H1 (cell line): ENCODE measurements around the gene TRIM50. TPM values are rescaled to one million over a fixed set of nuclear protein-coding genes. Genes with fewer than 3 reads are reported as not detected.

Source experiments
- CTCF ChIA-PET: fragments of 300-600 bp; sonication (Branson Sonifier 250); formaldehyde crosslinking; loops from one replicate; lab custom pipeline; 2021; ENCODE audit not compliant: partially characterized antibody; lab: Charles Lee
- POLR2A ChIA-PET: fragments of 300-600 bp; sonication (Branson Sonifier 250); formaldehyde crosslinking; loops from one replicate; lab custom pipeline; 2021; ENCODE audit warnings: inconsistent platforms; ENCODE audit not compliant: partially characterized antibody; lab: Charles Lee
- DNase-seq, 2 experiments: peaks; one replicate each; pipeline versions ENCODE4 v3.0.0 to v3.0.0-alpha.2; 2010 to 2022; ENCODE audit warnings: low spot score in 2 of 2, low read depth in 1 of 2, mixed read lengths in 1 of 2
- FAIRE-seq: peaks from 2 replicates; lab custom pipeline; 2011; peaks lifted over from hg19 to GRCh38; lab: Jason Lieb, UNC
- H2AFZ ChIP-seq: 2 replicates; pipeline ENCODE4 v1.8.1; 2012; ENCODE audit warnings: low read length, inconsistent platforms
- H2AK5ac ChIP-seq: 2 replicates; pipeline ENCODE4 v1.6.1; 2013; ENCODE audit warnings: low read depth, low read length
- H2BK120ac ChIP-seq: replicated peaks from 2 replicates; pipeline ENCODE3; 2013; ENCODE audit warnings: low read depth, low read length, inconsistent platforms
- H2BK12ac ChIP-seq: 2 replicates; pipeline ENCODE4 v1.6.1; 2013; ENCODE audit warnings: low read depth, low read length
- H2BK15ac ChIP-seq: 2 replicates; pipeline ENCODE4 v1.6.1; 2013; ENCODE audit warnings: low read length
- H2BK20ac ChIP-seq: 2 replicates; pipeline ENCODE4 v1.6.1; 2013; ENCODE audit warnings: low read length
- H2BK5ac ChIP-seq: 2 replicates; pipeline ENCODE4 v1.6.1; 2013; ENCODE audit warnings: low read depth, low read length
- H3K14ac ChIP-seq: 2 replicates; pipeline ENCODE4 v1.6.1; 2013; ENCODE audit warnings: inconsistent platforms; ENCODE audit not compliant: insufficient read length
- H3K18ac ChIP-seq: 2 replicates; pipeline ENCODE4 v1.6.1; 2013; ENCODE audit warnings: low read length; ENCODE audit errors: extremely low read depth
- H3K23ac ChIP-seq: 2 replicates; pipeline ENCODE4 v1.6.1; 2013; ENCODE audit warnings: inconsistent platforms; ENCODE audit not compliant: insufficient read length
- H3K23me2 ChIP-seq: 2 replicates; pipeline ENCODE4 v1.6.1; 2013; ENCODE audit warnings: low read depth, low read length
- H3K27ac ChIP-seq: 2 replicates; pipeline ENCODE4 v1.6.1; 2011; ENCODE audit warnings: low read depth, low read length, inconsistent platforms
- H3K27me3 ChIP-seq, 4 experiments: replicated peaks in 1 of 4; 1 replicate in 1 of 4; 2 replicates in 3 of 4; pipeline versions ENCODE4 v1.6.1 to v1.8.1; 2011 to 2013; ENCODE audit warnings: low read length in 3 of 4, mild to moderate bottlenecking in 3 of 4, inconsistent platforms in 2 of 4, mixed read lengths in 2 of 4, moderate library complexity in 1 of 4; ENCODE audit not compliant: control insufficient read depth in 3 of 4, insufficient read depth in 3 of 4; ENCODE audit errors: extremely low read depth in 1 of 4
- H3K36me3 ChIP-seq, 4 experiments: 2 replicates each; pipeline versions ENCODE4 v1.6.1 to v1.8.1; 2011 to 2013; ENCODE audit warnings: mild to moderate bottlenecking in 4 of 4, low read length in 3 of 4, moderate library complexity in 2 of 4, control low read depth in 1 of 4, inconsistent platforms in 1 of 4; ENCODE audit not compliant: insufficient read depth in 4 of 4, control insufficient read depth in 2 of 4
- H3K4ac ChIP-seq: replicated peaks from 2 replicates; pipeline ENCODE3; 2013; ENCODE audit warnings: low read length, low read depth, mixed read lengths, inconsistent platforms; ENCODE audit not compliant: insufficient read length
- H3K4me1 ChIP-seq, 4 experiments: replicated peaks in 1 of 4; 1 replicate in 1 of 4; 2 replicates in 3 of 4; pipeline versions ENCODE4 v1.6.1 to v1.8.1; 2011 to 2013; ENCODE audit warnings: low read length in 3 of 4, inconsistent platforms in 2 of 4, mixed read lengths in 1 of 4; ENCODE audit not compliant: insufficient read depth in 4 of 4, control insufficient read depth in 3 of 4
- H3K4me2 ChIP-seq, 2 experiments: 2 replicates each; pipeline versions ENCODE4 v1.6.1 to v1.8.1; 2011 to 2013; ENCODE audit warnings: low read depth in 2 of 2, low read length in 2 of 2, control low read depth in 1 of 2, inconsistent platforms in 1 of 2, mild to moderate bottlenecking in 1 of 2; ENCODE audit not compliant: insufficient read depth in 1 of 2
- H3K4me3 ChIP-seq, 4 experiments: fragments of 200-600, 300-600 bp in 1 of 4; sonication (generic), shearing (Covaris generic), sonication (Bioruptor Twin) in 1 of 4; 2 replicates each; pipeline versions ENCODE4 v1.5.1 to v1.8.1; 2011 to 2016; ENCODE audit warnings: low read length in 4 of 4, low read depth in 3 of 4, control low read depth in 2 of 4, inconsistent platforms in 2 of 4, mild to moderate bottlenecking in 2 of 4, mixed read lengths in 1 of 4, moderate library complexity in 1 of 4; ENCODE audit not compliant: insufficient read depth in 2 of 4; ENCODE audit errors: extremely low read depth in 1 of 4
- H3K56ac ChIP-seq: replicated peaks from 2 replicates; pipeline ENCODE3; 2013; ENCODE audit warnings: low read depth, mild to moderate bottlenecking, mixed read lengths, low read length, inconsistent platforms; ENCODE audit not compliant: insufficient read length
- H3K79me1 ChIP-seq: 2 replicates; pipeline ENCODE4 v1.6.1; 2013; ENCODE audit warnings: low read depth, low read length, control low read depth
- H3K79me2 ChIP-seq, 2 experiments: 2 replicates each; pipeline versions ENCODE4 v1.6.1 to v1.8.1; 2012 to 2013; ENCODE audit warnings: low read length in 2 of 2, mild to moderate bottlenecking in 2 of 2, inconsistent platforms in 1 of 2; ENCODE audit not compliant: insufficient read depth in 2 of 2, control insufficient read depth in 1 of 2
- H3K9ac ChIP-seq, 4 experiments: replicated peaks in 1 of 4; 1 replicate in 1 of 4; 2 replicates in 3 of 4; pipeline versions ENCODE4 v1.6.1 to v1.8.1; 2011 to 2013; ENCODE audit warnings: low read depth in 3 of 4, low read length in 3 of 4, control low read depth in 2 of 4, mild to moderate bottlenecking in 2 of 4, moderate library complexity in 2 of 4, inconsistent platforms in 1 of 4; ENCODE audit errors: extremely low read depth in 1 of 4
- H3K9me3 ChIP-seq, 2 experiments: 2 replicates each; pipeline versions ENCODE4 v1.6.1 to v1.8.1; 2012 to 2013; ENCODE audit warnings: mild to moderate bottlenecking in 2 of 2, moderate library complexity in 2 of 2, control low read depth in 1 of 2, inconsistent platforms in 1 of 2, low read depth in 1 of 2, low read length in 1 of 2, mixed read lengths in 1 of 2; ENCODE audit not compliant: insufficient read depth in 2 of 2
- H4K20me1 ChIP-seq, 2 experiments: replicated peaks in 1 of 2; 2 replicates each; pipeline versions ENCODE3 to v1.8.1; 2011 to 2013; ENCODE audit warnings: inconsistent platforms in 2 of 2, low read length in 2 of 2, mild to moderate bottlenecking in 1 of 2; ENCODE audit not compliant: insufficient read depth in 2 of 2, control insufficient read depth in 1 of 2
- H4K5ac ChIP-seq: 2 replicates; pipeline ENCODE4 v1.6.1; 2013; ENCODE audit warnings: low read length, low read depth, mixed read lengths, inconsistent platforms; ENCODE audit not compliant: insufficient read length
- H4K8ac ChIP-seq: 2 replicates; pipeline ENCODE4 v1.8.0; 2013; ENCODE audit warnings: mild to moderate bottlenecking, moderate library complexity, low read length, inconsistent platforms; ENCODE audit not compliant: insufficient read depth; ENCODE audit errors: extremely low read depth
- H4K91ac ChIP-seq: replicated peaks from 2 replicates; pipeline ENCODE3; 2013; ENCODE audit warnings: low read length, mixed read lengths, inconsistent platforms; ENCODE audit not compliant: insufficient read length
- BACH1 ChIP-seq: IDR thresholded peaks from 2 replicates; pipeline ENCODE4 v1.6.1; 2012; ENCODE audit warnings: low read length, improper control_type of control experiment
- POLR2A ChIP-seq, 2 experiments: IDR thresholded peaks; 1 replicate in 1 of 2; 2 replicates in 1 of 2; pipeline ENCODE4 v1.6.1; 2011; ENCODE audit warnings: low read depth in 2 of 2, low read length in 2 of 2, mild to moderate bottlenecking in 2 of 2; ENCODE audit errors: control extremely low read depth in 1 of 2
- SIRT6 ChIP-seq: IDR thresholded peaks from one replicate; pipeline ENCODE4 v1.7.1; 2012; ENCODE audit warnings: low read length, inconsistent platforms
- WGBS, 2 experiments: shearing (Covaris generic) in 1 of 2; methylation state at CpG; one replicate each; pipeline versions ENCODE4 v1.1.6 to v1.1.7; 2013 to 2015; ENCODE audit warnings: low lambda C conversion rate in 2 of 2, mixed read lengths in 2 of 2, inconsistent platforms in 1 of 2, low coverage in 1 of 2, missing lambda C conversion rate in 1 of 2; ENCODE audit not compliant: insufficient replicate concordance in 2 of 2, insufficient coverage in 1 of 2, insufficient read length in 1 of 2; ENCODE audit errors: extremely low coverage in 1 of 2, missing lambda C conversion rate in 1 of 2; 5-methylcytosine and 5-hydroxymethylcytosine counted together
- polyA plus RNA-seq, 7 experiments: library from polyadenylated mRNA; depleted of rRNA in 3 of 7; stranded (reverse) in 5 of 7; unstranded in 2 of 7; fragments of >200 nt in 5 of 7; fragments of 200-250 nt in 2 of 7; gene quantifications; 1 replicate in 5 of 7; 2 replicates in 1 of 7; 4 replicates in 1 of 7; pipeline versions ENCODE4 v1.2.1 to v1.2.3, GENCODE V29; 2011 to 2013; ENCODE audit warnings: missing spikeins in 2 of 7, mixed read lengths in 2 of 7
- total RNA-seq: library from RNA; stranded (reverse); fragmentation: NEBNext Ultra II Directional; extraction: Animal tissue kit (Norgen Biotek cat#: 25700); gene quantifications from 2 replicates; pipeline ENCODE4 v1.2.1, GENCODE V29; 2021

Gene TRIM50
- total and polyA plus RNA-seq, 2 of the 8 experiments (the other 6 are each of a cell fraction or from before 2014, with no cell fraction given), result 0.12 TPM; not detected in 1

DNA sequence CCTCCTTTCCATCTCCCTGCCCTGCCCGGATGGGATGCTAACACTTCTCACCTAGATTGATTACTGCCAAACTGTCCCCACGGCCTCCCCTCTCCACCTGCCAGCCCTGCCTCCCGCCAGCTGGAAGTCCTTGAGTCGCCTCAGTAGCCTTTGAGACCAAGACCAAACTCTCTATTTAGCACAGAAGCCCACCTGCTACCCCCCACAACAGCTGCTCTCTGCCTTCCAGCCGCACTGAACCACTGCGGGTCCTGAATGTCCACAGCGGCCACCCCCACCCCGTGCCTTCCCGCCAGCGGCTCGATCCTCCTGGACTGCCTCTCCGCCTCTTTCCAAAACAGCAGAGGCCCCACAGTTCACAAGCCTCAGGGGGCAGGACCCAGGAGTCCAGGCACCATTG is 39.1 kb upstream of the TRIM50 start:
- H4K8ac ChIP-seq, result no peak overlapping the region
- CTCF ChIA-PET, result interaction anchor here (0.6 to 1.5 kb wide), 3 partner anchors 25 to 68 kb away, joined by 3 to 4 read pairs (median 4); no protein-coding TSS in a partner anchor

More for the DNA sequence above, 39.1 kb upstream of the TRIM50 start:
- Histone ChIP-seq H3K27ac (no peak overlapping the region), H3K4me1 (no peaks in the 10 kb centered on the region), H3K14ac (no peak overlapping the region), H2BK20ac (no peak overlapping the region), H3K23me2 (no peaks in the 10 kb centered on the region), H3K18ac (no peak overlapping the region), H3K56ac (no peak overlapping the region), H2BK120ac (no peak overlapping the region), H3K36me3 (no peaks in the 10 kb centered on the region), H2AFZ (no peak overlapping the region), H3K79me1 (no peaks in the 10 kb centered on the region), H3K23ac (no peak overlapping the region), H3K27me3 (no peaks in the 10 kb centered on the region), H4K91ac (no peak overlapping the region), H2AK5ac (no peak overlapping the region), H2BK15ac (no peak overlapping the region), H3K9me3 (no peaks in the 10 kb centered on the region), H3K79me2 (no peaks in the 10 kb centered on the region), H3K9ac (no peak overlapping the region), H4K5ac (no peak overlapping the region), H3K4ac (no peak overlapping the region), H2BK5ac (no peak overlapping the region), H4K20me1 (peaks cover 0 to 2% of the 10 kb centered on the region in 2 experiments), H2BK12ac (no peak overlapping the region), H3K4me2 (no peak overlapping the region), H3K4me3 (no peak overlapping the region)
- DNase-seq (no peak), FAIRE-seq (no peak)
- POLR2A ChIA-PET, result no interaction called here
- WGBS, 2 experiments, result 77% methylated on average over 11 of the region's 12 CpGs; no CpG with 5 or more reads in 1 of the 2 experiments
- TF ChIP-seq BACH1 (no peak), POLR2A (IDR thresholded peaks at IDR 0.05; ENCODE audit: control extremely low read depth in 1 of 2, low read depth in 2 of 2, low read length in 2 of 2) (no peak), SIRT6 (no peak)
